GM12865 (cell line): ENCODE measurements around the gene DIS3L2.

ENCODE experiments used
- DNase-seq: peaks from one replicate; pipeline ENCODE4 v3.0.0; 2010; ENCODE audit warnings: low read depth
- H3K4me3 ChIP-seq: 2 replicates; pipeline ENCODE4 v1.5.1; 2011; ENCODE audit warnings: mild to moderate bottlenecking, low read depth, low read length, control low read depth
- TF ChIP-seq, protein P1 (sequence below): IDR thresholded peaks from 2 replicates; pipeline ENCODE4 v1.5.1; 2011; ENCODE audit warnings: low read length, control low read depth, low read depth, inconsistent platforms; ENCODE audit not compliant: insufficient read depth; ENCODE audit errors: missing control alignments

The DIS3L2 gene

GRCh38 chr2:232053777-232054176, 92.3 kb downstream of the DIS3L2 start:
- TF ChIP-seq, protein P1, sequence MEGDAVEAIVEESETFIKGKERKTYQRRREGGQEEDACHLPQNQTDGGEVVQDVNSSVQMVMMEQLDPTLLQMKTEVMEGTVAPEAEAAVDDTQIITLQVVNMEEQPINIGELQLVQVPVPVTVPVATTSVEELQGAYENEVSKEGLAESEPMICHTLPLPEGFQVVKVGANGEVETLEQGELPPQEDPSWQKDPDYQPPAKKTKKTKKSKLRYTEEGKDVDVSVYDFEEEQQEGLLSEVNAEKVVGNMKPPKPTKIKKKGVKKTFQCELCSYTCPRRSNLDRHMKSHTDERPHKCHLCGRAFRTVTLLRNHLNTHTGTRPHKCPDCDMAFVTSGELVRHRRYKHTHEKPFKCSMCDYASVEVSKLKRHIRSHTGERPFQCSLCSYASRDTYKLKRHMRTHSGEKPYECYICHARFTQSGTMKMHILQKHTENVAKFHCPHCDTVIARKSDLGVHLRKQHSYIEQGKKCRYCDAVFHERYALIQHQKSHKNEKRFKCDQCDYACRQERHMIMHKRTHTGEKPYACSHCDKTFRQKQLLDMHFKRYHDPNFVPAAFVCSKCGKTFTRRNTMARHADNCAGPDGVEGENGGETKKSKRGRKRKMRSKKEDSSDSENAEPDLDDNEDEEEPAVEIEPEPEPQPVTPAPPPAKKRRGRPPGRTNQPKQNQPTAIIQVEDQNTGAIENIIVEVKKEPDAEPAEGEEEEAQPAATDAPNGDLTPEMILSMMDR, result no peak
- DNase-seq, result no peak
- no peak overlapping the region for H3K4me3 ChIP-seq

DNA sequence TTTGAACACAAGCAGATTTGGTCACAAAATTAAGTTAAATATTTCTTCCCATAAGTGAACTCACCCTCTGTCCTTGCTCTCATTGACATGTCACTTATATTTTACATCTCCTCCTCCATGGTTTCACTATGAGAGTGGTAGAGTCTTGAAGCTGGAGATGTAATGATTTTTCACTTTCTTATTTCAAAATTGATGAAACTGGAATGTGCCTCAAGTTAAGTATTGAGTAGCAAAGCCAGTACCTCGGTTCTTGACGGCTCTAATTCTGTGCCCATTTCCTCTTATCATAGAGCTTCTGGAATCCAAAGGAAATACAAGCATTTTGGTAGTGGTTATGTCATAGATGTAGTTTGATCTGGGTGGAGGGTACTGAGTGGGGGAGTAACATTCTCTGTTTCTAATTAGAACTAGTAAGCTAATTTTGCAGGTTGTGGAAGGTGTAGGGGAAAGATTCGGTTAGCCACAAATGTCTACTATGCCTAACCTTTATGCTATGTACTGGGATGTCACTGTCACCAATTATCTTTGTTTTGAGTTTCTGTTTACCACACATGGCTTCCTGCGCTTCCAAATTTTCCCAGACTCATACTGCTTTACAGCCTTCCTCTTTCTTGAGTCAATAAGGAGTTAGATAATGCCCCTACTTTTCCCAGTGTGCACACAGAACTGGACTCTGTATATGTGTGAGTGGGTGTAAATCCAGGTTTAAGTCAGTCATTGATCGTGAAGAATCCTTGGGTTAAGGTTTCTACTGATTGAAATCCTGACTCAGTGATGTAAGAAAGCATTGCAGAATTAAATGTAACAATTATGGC, 96.8 kb downstream of the DIS3L2 start:
- TF ChIP-seq, protein P1, result no peak
- no peak overlapping the region for H3K4me3 ChIP-seq
- peak; percentile 12 for DNase-seq

- TF ChIP-seq, protein P1, result no peak
- no peak overlapping the region for H3K4me3 ChIP-seq
- no peak for DNase-seq
These were observed 97.4 kb downstream of the DIS3L2 start for GRCh38 chr2:232058931-232059330.

DNA sequence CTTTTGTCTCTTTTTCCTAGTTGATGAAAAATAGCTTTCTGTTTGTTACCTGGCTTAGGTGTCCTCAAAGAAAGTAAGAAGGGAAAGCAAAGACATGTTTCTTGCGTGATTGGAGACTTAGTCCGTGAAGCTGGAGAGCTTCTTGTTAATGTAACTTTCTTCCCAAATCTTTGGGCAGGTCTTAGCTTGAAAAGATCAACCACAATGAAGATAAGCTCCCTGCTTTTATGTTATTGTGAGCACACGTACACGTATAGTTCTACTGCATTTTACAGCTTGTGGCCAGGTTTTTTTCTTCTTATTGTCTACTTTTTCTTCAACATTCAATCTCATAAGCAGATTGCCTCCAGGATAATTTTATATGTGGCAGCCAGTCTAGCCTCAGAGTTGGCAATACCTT, 99.8 kb downstream of the DIS3L2 start:
- no peak overlapping the region for H3K4me3 ChIP-seq
- TF ChIP-seq, protein P1, result no peak
- no peak for DNase-seq

DNA sequence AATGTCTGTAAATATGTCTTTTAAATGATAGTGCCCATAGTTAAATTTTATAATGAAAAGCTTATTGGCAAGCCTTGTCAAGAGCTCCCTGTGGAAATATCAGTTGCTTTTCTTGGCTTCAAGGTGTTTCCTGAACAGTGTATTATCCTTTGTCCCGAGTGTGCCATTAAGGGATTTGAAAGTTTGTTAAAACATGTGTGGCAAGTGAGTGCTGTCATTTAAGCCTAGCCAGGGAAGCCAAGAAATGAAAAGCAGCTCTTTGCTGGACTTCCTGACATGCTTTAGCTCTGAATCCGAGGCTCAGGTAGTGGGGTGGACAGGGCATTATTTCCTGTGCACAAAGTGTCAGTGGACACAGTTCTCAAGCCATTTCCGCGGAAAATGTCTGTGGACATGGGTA, 111.5 kb downstream of the DIS3L2 start:
- no peak overlapping the region for H3K4me3 ChIP-seq
- no peak for DNase-seq
- TF ChIP-seq, protein P1, result no peak

- TF ChIP-seq, protein P1, result no peak
- H3K4me3 ChIP-seq, result no peak overlapping the region
- no peak for DNase-seq
These were observed 112.2 kb downstream of the DIS3L2 start for GRCh38 chr2:232073699-232074098.

- DNase-seq, result no peak
- no peak overlapping the region for H3K4me3 ChIP-seq
- TF ChIP-seq, protein P1, result no peak
These were observed 113.6 kb downstream of the DIS3L2 start for GRCh38 chr2:232075080-232075479.
